MV-4-11 (cell line): Measurements from ENCODE around the gene FASLG.

ENCODE experiments used
- DNase-seq: peaks from one replicate; lab custom pipeline; 2025; lab: John Stamatoyannopoulos, UW

The FASLG gene

GRCh38 chr1:172647110-172647564, 11.8 kb upstream of the FASLG start:
- DNase-seq, result no peak

DNA sequence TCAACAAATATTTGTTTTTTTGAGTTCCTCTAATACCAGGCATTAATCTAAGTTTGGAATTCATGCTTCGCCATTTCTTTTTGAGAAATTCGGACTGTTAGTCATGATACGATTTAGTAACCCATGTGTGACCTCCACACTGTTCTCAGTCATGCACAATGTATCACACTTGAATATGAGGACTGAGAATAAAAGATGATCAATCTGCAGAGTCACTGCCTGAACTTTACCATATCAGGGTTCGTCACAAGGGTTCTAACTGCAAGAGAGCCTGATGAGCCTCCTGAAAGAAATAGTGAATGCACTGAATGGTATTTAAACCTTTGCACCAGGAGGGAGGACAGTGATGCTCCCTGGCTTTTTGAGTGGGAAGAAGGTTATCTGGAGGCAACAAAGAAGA, 10.9 kb upstream of the FASLG start:
- no peak for DNase-seq

- no peak for DNase-seq
Measured at GRCh38 chr1:172650474-172651193, 8.3 kb upstream of the FASLG start.

DNA sequence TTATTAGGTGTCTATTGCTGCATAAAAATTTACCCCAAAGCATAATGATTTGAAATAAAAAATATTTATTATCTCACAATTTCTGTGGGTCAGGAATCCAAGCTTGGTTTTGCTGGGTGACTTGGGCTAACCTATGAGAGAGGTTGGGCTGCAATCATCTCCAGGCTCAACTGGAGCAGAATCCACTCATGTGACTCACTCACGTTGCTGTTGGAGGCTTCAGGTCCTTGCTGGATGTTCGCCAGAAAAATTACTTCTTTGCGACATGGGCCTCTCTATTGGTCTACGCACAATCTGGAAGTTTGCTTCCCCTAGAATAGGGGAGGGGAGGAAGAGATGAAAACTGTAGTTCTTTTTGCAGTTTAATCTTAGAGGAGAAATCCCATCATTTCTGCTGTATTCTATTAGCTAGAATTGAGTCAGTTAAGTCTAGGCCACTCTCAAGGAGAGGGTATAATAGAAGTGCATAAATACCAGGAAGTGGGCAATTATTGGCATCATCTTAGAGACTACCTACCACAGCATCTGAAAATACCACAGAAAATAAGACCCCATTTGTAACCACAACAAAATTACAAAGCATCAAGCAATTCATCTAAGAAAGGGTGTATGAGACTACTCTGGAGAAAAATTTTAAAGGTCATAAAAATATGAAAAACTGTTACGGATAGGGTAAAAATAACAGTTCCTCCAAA, 5.7 kb upstream of the FASLG start:
- DNase-seq, result no peak

GRCh38 chr1:172654535-172654934, 4.4 kb upstream of the FASLG start:
- DNase-seq, result peak; percentile 4

GRCh38 chr1:172656576-172656975, 2.3 kb upstream of the FASLG start:
- DNase-seq, result no peak

DNA sequence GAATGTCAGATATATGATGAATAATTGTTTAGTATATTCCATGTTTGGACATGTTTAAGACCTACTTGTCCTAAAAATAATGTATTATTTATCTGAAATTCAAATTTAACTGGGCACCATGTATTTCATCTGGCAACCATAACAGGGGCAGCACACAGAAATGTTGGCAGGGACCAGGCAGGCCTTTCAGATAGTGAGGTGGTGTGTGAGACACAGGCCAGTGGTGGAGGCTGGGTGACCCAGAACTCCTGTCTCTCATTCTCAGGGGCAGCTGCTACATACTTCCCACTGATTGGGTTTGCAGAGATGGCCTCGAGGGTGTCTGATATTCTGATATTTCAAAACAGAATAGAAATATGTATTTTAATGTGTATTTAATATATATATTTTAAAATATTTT, 1.3 kb upstream of the FASLG start:
- DNase-seq, result no peak

GRCh38 chr1:172661107-172661506, 2.2 kb downstream of the FASLG start:
- peak; percentile 54 for DNase-seq

DNA sequence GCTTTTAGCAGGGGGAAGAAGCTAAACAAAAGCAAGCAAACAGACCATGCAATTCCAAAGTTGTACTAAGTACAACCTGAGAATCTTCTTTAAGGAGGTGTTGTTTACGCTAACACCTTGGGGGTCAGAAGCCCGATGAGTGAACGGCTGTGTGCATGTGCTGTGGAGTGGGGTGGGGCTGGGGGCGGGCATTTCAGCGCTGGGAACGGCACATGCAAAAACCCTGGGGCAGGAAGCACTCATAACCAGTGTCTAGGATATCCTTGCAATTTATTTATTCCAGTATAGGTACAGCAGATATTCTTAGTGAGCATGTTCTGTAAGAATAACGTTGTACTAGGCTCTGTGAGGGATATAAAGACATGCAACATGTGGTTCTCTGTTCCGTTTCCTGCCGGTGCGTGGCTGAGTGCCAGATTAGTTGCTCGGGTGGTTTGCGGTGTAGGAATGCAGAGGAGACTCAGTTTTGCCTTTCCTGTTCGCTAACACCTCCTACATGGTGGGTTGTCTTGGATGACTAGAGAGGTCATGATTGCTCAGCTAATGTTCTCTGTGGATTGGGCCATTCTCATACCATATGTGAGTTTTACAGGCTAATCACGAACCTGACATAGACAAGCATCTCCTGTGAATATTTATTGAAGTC, 3.7 kb downstream of the FASLG start:
- peak; percentile 95 for DNase-seq

DNA sequence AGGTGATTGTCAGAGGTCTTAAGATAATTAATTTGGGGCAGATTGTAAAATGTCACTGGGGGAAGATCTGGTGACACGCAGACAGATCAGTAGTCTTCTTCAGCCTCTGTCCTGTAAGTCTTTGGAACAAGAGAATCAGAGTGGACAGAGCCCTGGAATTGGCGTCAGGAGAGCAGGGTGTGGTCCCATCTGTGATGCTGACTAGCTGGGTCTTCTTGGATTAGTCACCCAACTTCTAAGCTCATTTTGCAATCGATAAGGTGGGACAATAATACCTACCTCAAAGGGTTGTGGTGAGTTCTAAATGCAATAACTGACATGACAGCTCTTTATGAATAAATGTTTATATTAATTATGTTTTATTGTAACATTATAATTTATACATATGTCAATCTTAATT, 4.8 kb downstream of the FASLG start:
- DNase-seq, result no peak

DNA sequence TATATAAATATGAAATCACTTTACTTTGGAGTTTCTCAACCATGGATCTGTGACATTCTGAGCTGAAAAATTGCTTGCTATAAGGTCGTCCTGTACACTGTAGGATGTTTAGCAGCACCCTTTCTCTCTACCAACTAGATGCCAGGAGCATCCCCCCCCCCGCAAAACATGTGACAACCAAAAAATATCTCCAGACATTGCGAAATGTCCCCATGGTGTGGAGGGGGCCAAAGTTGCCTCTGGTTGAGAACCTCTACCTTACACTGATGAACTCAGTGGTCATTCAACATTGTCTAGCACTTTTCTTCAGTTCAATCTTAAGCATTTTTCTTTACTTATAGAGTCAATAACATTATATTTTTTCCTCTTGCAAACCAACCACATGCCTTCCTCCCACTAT, 9.2 kb downstream of the FASLG start:
- no peak for DNase-seq

DNA sequence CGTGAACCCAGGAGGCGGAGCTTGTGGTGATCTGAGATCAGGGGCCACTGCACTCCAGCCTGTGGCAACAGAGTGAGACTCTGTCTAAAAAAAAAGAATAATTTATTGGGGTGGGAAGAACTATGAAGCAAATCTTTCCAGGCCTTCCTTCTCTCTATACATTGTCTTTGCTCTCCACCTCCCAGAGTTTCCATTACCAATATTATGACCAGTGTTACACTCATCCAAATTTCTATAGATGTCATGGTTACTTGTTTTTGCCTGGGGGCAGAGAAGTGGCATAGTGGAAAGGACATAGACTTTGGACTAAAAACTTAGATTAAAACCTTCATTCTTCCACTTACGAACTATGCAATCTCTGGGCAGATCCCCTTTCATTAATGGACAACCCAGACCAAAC, 10.1 kb downstream of the FASLG start:
- no peak for DNase-seq

DNA sequence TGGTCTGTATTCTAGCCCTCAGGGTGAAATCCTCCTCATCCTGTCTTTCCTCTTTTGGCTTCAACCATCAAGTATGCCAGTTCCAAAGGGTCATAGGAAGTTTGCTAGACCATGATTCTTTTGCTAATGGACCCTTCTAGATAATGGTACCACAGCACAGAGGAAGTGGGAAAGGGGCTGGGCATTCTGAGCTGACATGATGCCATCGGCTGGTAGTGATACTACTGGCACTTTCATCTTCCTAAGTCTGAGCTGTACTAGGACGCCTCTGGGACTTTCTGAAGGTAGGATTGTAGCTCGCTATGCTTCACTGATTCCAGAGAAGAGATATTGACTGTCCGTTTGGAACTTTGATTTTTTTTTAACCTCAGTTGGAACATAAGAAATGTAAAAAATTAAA, 11.4 kb downstream of the FASLG start:
- DNase-seq, result no peak

GRCh38 chr1:172670791-172671190, 11.9 kb downstream of the FASLG start:
- no peak for DNase-seq

DNA sequence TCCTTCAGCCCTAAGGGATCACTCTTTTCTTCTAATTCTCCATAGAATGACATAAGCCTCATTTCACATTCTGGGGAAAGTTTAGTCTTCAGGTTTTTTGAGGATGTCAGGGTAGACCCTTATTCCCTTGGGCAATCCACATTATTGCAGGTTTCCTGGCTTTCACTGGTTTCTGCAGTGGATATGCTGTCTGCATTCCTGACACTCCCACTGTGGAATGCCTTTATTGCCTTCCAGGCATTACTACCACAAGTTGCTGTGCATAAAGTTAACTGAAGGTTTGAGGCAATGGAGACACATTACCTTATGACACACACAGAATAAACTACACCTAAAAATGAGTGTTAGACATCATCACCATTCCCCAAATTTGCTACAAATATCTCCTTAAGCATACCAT, 12.7 kb downstream of the FASLG start:
- DNase-seq, result no peak

GRCh38 chr1:172672720-172673119, 13.8 kb downstream of the FASLG start:
- DNase-seq, result no peak

DNA sequence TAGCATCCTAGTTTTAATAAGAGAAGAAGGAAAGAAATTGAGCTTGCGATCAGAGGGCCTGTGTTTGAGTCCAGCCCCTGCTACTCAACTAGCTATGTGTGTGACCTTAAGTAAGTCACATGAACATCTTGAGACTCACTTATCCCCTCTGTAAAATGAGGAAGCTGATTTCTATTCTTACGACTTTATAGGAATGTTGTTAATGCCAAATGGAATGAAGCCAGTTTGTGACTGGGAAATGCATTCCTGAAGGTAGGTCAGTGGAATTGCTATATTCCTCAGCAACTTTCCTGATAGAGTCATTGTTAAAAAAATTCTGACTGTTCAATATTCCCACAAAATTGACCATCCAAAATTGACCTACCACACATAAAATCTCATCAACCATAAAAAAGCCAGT, 14.9 kb downstream of the FASLG start:
- no peak for DNase-seq

DNA sequence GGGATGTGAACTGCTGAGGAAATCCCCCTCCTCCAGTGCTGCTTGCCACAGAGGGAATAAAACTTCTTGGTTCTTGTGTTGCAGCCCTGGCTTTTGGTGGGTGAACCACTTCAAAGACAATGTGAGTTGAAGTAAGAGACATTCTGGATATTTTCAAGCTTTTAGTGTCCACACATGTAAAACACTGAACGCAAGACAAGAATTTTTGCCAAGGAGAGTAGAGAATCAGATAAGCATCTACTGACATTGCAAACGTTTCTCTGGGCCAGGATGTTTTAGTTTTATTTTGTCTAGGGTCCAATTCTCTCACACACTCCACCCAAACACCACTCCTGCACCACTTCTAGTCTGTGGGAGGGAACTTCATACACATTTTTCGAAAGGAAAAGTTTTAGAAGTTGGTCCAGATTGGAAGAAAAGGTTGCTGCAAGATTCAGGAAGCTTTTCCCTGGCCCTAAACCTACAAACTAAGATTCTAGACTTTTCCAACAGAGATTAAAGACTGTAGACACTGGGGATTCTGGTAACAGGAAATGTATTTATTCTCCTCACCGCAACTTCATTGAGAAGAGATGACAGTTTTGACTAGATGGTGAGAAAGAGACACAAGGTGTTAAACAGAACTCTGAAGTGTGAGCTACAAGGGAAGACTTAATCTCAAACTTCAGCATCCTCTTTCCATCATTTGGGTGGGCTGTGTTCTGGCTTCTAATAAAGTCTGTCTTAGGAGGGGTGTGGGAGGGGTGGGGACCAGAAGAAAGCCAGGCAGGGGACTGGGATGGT, 16.1 kb downstream of the FASLG start:
- DNase-seq, result no peak

GRCh38 chr1:172679000-172679772, 20.3 kb downstream of the FASLG start:
- no peak for DNase-seq

GRCh38 chr1:172680244-172680643, 21.3 kb downstream of the FASLG start:
- DNase-seq, result no peak

- DNase-seq, result peak; percentile 46
Measured at GRCh38 chr1:172680733-172681275, 21.9 kb downstream of the FASLG start.
